Endodermal cell (in vitro differentiated cells): Measurements from ENCODE around the gene MID1. TPM values are rescaled to one million over a fixed set of nuclear protein-coding genes. Genes with fewer than 3 reads are reported as not detected.
A peak's percentile ranks its signal among the peaks of the same experiment; 100 is the strongest.

Experiments used
- DNase-seq: peaks from one replicate; pipeline ENCODE4 v3.0.0-alpha.2; 2017
- H3K27ac ChIP-seq: 2 replicates; pipeline ENCODE4 v1.5.1; 2013; ENCODE audit warnings: mild to moderate bottlenecking, low read depth, low read length, moderate library complexity
- H3K27me3 ChIP-seq: 2 replicates; pipeline ENCODE4 v1.6.1; 2013; ENCODE audit warnings: mild to moderate bottlenecking, low read length, moderate library complexity; ENCODE audit not compliant: insufficient read depth, control insufficient read depth, poor library complexity, severe bottlenecking
- H3K36me3 ChIP-seq: 2 replicates; pipeline ENCODE4 v1.7.0; 2013; ENCODE audit warnings: mild to moderate bottlenecking, low read length, moderate library complexity; ENCODE audit not compliant: control insufficient read depth, insufficient read depth
- H3K4me1 ChIP-seq: one replicate; pipeline ENCODE4 v1.7.0; 2013; ENCODE audit warnings: low read length; ENCODE audit not compliant: control insufficient read depth, insufficient read depth
- H3K4me3 ChIP-seq: 2 replicates; pipeline ENCODE4 v1.5.1; 2013; ENCODE audit warnings: mild to moderate bottlenecking, low read length, moderate library complexity
- H3K9ac ChIP-seq: 2 replicates; pipeline ENCODE4 v1.6.1; 2013; ENCODE audit warnings: mild to moderate bottlenecking, low read length, moderate library complexity; ENCODE audit not compliant: poor library complexity, severe bottlenecking; ENCODE audit errors: extremely low read depth
- H3K9me3 ChIP-seq: 2 replicates; pipeline ENCODE4 v1.6.1; 2013; ENCODE audit warnings: mild to moderate bottlenecking, low read length, moderate library complexity; ENCODE audit not compliant: control insufficient read depth
- H3K27ac Mint-ChIP-seq: 2 replicates; pipeline ENCODE4 v1.8.0; 2020; ENCODE audit warnings: mixed read lengths
- H3K27me3 Mint-ChIP-seq: 2 replicates; pipeline ENCODE4 v1.8.0; 2021; ENCODE audit warnings: mild to moderate bottlenecking, mixed read lengths; ENCODE audit not compliant: insufficient read depth
- H3K36me3 Mint-ChIP-seq: 2 replicates; pipeline ENCODE4 v1.8.0; 2020; ENCODE audit warnings: low read depth, mixed read lengths
- H3K4me1 Mint-ChIP-seq: 2 replicates; pipeline ENCODE4 v1.8.0; 2020; ENCODE audit warnings: mixed read lengths
- H3K4me3 Mint-ChIP-seq: 2 replicates; pipeline ENCODE4 v1.8.0; 2020; ENCODE audit warnings: mild to moderate bottlenecking, moderate library complexity, mixed read lengths
- H3K9me3 Mint-ChIP-seq: 2 replicates; pipeline ENCODE4 v1.8.0; 2020; ENCODE audit warnings: mild to moderate bottlenecking, mixed read lengths
- WGBS, 2 experiments: methylation state at CpG; one replicate each; pipeline versions ENCODE4 v1.1.5 to v1.1.7; 2013; ENCODE audit warnings: missing lambda C conversion rate in 2 of 2, mixed read lengths in 1 of 2; ENCODE audit not compliant: insufficient coverage in 1 of 2, insufficient read length in 1 of 2; 5-methylcytosine and 5-hydroxymethylcytosine counted together
- total RNA-seq, 2 donors: library from RNA; stranded (reverse); fragmentation: NEBNext Ultra II Directional in 1 of 2; extraction: Animal tissue kit (Norgen Biotek cat#: 25700) in 1 of 2; gene quantifications; 2 replicates in 1 of 2; 3 replicates in 1 of 2; pipeline ENCODE4 v1.2.1, GENCODE V29; 2021
- TF ChIP-seq, protein P1 (sequence below): fragments of 200-600 bp; sonication (generic); conservative IDR thresholded peaks from 2 replicates; pipeline ENCODE4 v1.5.0; 2021; ENCODE audit warnings: antibody characterized with exemption, mild to moderate bottlenecking

Gene MID1
- total RNA-seq, 2 donors from 2014 or later: 23.5 to 24.9 TPM

DNA sequence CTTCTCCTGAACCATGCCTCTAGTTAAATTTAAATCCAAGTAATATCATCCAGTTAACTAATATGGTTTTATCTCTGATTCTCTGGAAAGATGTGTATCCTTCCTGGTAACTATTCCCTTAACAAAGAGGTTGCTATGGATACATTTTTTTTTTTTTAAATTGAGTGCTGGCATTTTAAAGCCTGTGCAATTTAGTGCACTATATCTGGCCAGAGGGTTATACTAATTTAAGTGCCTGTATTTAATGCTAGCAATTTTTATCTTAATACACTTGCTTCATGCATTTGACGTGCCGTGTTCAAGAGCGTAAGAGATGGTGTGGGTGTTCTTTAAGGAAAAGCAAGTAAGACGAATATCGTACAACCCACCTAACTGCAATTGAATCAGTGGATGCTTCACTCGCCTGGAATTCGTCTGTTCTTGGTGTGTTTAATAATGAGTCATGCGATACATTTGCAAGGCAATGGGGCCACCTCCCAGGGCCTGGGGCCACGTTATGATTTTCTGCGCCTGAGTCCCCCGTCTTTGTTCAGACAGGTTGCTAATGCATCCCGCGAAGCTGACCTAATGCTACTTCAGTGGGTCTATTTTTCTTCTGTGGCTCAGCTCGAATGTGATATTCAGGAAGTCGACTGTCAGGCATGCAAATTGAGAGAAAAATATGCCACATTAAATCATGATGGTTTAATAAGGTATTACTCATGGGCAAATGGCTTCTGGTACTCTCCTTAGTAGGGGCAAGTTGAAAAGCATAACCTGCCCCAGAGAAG is 14.2 kb upstream of the MID1 start:
- no peak for DNase-seq
- Histone ChIP-seq H3K27me3 (no peaks in the 10 kb centered on the region), H3K9me3 (peaks cover 7% of the 10 kb centered on the region), H3K36me3 (no peaks in the 10 kb centered on the region), H3K9ac (no peak overlapping the region), H3K27ac (peak overlapping the region; percentile 88), H3K4me3 (no peak overlapping the region), H3K4me1 (no peaks in the 10 kb centered on the region)
- peaks cover 64% of the 10 kb centered on the region for H3K9me3 Mint-ChIP-seq
- TF ChIP-seq, protein P1, sequence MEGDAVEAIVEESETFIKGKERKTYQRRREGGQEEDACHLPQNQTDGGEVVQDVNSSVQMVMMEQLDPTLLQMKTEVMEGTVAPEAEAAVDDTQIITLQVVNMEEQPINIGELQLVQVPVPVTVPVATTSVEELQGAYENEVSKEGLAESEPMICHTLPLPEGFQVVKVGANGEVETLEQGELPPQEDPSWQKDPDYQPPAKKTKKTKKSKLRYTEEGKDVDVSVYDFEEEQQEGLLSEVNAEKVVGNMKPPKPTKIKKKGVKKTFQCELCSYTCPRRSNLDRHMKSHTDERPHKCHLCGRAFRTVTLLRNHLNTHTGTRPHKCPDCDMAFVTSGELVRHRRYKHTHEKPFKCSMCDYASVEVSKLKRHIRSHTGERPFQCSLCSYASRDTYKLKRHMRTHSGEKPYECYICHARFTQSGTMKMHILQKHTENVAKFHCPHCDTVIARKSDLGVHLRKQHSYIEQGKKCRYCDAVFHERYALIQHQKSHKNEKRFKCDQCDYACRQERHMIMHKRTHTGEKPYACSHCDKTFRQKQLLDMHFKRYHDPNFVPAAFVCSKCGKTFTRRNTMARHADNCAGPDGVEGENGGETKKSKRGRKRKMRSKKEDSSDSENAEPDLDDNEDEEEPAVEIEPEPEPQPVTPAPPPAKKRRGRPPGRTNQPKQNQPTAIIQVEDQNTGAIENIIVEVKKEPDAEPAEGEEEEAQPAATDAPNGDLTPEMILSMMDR: no peak
- peaks cover 3% of the 10 kb centered on the region for H3K4me1 Mint-ChIP-seq
- no peaks in the 10 kb centered on the region for H3K27me3 Mint-ChIP-seq
- H3K4me3 Mint-ChIP-seq: no peak overlapping the region
- 18 to 65% methylated on average over 4 to 15 of the region's 15 CpGs for WGBS, 2 experiments
- H3K36me3 Mint-ChIP-seq: peaks cover 2% of the 10 kb centered on the region
- H3K27ac Mint-ChIP-seq: no peak overlapping the region

DNA sequence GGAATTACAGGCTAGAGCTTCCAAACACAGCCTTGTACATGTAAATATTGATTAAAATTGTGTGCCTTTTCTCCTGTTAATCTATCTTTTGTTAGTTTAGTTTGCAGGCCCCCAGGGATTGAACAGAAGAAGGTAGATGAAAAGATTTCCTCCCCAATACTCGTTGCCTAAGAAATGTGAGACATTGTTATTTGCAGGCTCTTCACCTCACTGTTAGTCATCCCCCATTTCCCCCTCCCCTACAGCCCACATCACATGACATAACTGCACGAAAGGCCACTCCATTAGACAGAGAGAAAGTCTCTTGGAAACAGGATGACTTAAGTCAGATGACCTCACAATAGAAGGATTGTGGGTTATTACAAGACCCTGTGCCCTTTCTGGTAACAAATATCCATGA is 13.3 kb upstream of the MID1 start:
- H3K9ac ChIP-seq: no peak overlapping the region
- WGBS, 2 experiments: 58% methylated on average over 2 of the region's 2 CpGs; no CpG with 5 or more reads in 1 of the 2 experiments
- peaks cover 2% of the 10 kb centered on the region for H3K36me3 Mint-ChIP-seq

DNA sequence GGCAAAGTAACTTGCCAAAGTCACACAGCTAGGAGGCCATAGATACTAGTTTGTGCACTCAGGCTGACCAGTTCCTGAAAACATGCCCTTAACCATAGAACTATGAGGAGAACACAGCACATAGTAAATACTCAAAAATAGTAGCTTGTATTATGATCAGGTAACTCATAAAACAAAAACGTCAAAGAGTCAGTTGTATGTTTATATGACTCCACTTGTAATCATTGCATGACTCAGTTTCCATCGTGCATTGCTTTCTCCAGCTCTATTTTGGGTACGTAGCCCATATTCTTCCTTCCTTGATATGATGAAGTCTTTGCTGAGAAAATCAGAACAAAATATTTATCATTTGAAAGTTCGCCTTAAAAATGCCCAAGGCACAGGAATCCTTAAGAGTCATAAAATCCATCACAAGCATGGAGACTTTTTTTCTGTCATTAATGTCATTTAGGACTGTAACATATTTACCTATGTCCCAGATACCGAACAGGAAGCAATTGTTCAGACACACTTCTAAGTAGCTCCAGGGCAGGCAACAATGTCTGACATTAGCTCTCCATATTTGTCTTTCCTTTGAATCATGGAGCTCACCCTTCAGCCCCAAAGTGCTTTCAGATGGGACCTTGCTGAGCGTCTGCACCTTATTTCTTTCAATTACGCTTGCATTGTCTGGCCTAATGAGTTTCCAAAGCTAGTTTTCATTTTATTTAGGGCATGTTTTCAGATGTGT is 11.2 kb upstream of the MID1 start:
- DNase-seq: no peak
- Mint-ChIP-seq H3K4me3 (no peak overlapping the region), H3K9me3 (peaks cover 53% of the 10 kb centered on the region), H3K27ac (no peak overlapping the region), H3K4me1 (peaks cover 3% of the 10 kb centered on the region), H3K27me3 (no peaks in the 10 kb centered on the region), H3K36me3 (peaks cover 2% of the 10 kb centered on the region)
- no peaks in the 10 kb centered on the region for H3K36me3 ChIP-seq
- peaks cover 7% of the 10 kb centered on the region for H3K9me3 ChIP-seq
- whole genome bisulfite sequencing, 2 experiments: 93 to 100% methylated on average over 2 to 7 of the region's 7 CpGs
- no peaks in the 10 kb centered on the region for H3K27me3 ChIP-seq
- no peak overlapping the region for H3K27ac ChIP-seq
- no peak overlapping the region for H3K9ac ChIP-seq
- TF ChIP-seq, protein P1: no peak
- no peaks in the 10 kb centered on the region for H3K4me1 ChIP-seq
- H3K4me3 ChIP-seq: no peak overlapping the region

More for the DNA sequence above, 13.3 kb upstream of the MID1 start:
- DNase-seq: no peak
- Mint-ChIP-seq H3K4me3 (no peak overlapping the region), H3K27me3 (no peaks in the 10 kb centered on the region), H3K27ac (no peak overlapping the region), H3K4me1 (peaks cover 3% of the 10 kb centered on the region), H3K9me3 (peaks cover 62% of the 10 kb centered on the region)
- Histone ChIP-seq H3K9me3 (peaks cover 7% of the 10 kb centered on the region), H3K27me3 (no peaks in the 10 kb centered on the region), H3K4me3 (no peak overlapping the region), H3K27ac (peak overlapping the region; percentile 88), H3K36me3 (no peaks in the 10 kb centered on the region), H3K4me1 (no peaks in the 10 kb centered on the region)
- TF ChIP-seq, protein P1: no peak
